ENCODE results near the gene UNC5B.

The UNC5B gene

GRCh38 chr10:71349406-71349805 is 137.0 kb downstream of the UNC5B start:
- no peak for FAIRE-seq

GRCh38 chr10:71351087-71351486 is 138.7 kb downstream of the UNC5B start:
- FAIRE-seq: no peak

- FAIRE-seq: no peak
Measured at GRCh38 chr10:71351628-71352319, 139.4 kb downstream of the UNC5B start.

Data from islet of Langerhans (tissue), 1 donor.